Activated CD4-positive, alpha-beta T cell treated with anti-CD3 and anti-CD28 coated beads, Interleukin-2, amount 50 U/mL, for 16 hours (primary cell): ENCODE results near the gene BORA.
A peak's percentile ranks its signal among the peaks of the same experiment; 100 is the strongest.
"Not testable (repeated sequence)": the region's sequence is repeated elsewhere in the genome, so short reads cannot be mapped to it uniquely, and the experiment has no call there.

Source experiments
- DNase-seq: peaks from one replicate; pipeline ENCODE4 v3.0.0-alpha.2; 2020

Gene BORA

DNA sequence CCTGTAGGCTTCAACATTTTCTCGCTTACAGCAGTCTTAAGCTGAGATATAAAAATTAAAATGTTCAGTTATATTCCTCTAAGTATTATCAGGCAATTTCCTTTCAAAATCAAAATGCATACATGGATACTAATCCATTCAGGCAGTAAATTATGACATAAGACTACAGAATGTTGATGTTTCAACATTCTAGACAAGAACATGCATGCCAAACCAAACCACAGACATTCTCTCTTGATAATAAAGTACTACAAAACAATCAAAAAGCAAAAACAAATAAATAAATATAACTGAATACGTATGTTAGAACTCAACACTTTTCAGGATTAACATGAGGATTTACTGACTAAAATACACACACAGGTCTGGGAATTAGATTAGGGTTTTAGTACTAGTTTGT lies 46.3 kb downstream of the BORA start:
- DNase-seq, result no peak

DNA sequence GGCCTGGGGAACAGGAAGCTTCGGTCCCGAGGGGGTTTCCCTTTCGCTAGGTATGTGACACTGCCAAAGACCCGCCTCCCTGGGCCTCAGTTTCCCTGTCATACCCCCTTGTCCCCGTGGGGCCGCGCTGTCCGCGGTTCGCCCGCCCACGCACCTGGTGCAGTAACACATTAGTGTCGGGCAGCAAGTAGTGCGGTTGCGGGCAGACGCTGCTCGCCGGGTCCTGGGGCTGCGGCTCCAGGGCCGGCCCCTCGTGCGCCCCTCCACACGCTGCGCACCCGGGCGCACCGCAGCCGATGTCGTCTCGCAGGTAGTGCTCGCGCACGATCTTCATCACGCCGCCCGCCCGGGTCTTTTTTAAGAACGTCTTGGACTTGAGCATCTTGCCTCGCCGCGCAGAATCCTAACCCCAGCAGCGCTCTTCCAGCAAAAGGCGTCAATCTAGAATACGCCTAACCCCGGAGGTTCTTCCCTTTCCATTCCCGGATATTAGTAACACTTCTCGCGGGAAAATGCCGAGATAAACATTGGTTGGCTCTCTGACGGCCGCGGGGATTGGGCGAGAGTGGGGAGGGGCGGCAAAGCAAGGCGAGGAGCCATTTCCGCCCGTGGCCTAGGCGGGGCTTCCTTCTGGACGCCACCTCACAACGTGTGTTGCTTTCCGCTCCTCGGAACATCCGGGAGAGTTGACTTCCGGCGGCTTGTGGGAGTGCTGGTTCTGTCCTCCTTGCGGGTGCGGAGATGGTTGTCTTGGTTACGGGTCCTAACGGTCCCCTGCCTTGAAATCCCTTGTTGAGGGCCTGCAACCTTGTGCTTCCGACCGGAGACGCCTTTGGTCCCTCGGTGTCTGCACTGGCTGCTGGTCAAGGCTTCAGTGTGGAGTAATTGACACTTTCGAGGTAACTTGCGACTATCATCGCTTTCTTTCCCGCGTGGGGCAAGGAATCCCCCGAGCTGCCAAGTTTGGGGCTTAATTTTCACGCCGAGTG lies 54.0 kb downstream of the BORA start, which contains the start of the genes DIS3 and PIBF1:
Gene DIS3 (minus strand): TSS at position 450 of the 989 bp plus-strand sequence. CDS start 68 bp downstream, at position 382.
Gene PIBF1 (plus strand): TSS at position 683 of the 989 bp plus-strand sequence. CDS start 1,337 bp downstream, outside the sequence.
- peak; percentile 99 for DNase-seq

DNA sequence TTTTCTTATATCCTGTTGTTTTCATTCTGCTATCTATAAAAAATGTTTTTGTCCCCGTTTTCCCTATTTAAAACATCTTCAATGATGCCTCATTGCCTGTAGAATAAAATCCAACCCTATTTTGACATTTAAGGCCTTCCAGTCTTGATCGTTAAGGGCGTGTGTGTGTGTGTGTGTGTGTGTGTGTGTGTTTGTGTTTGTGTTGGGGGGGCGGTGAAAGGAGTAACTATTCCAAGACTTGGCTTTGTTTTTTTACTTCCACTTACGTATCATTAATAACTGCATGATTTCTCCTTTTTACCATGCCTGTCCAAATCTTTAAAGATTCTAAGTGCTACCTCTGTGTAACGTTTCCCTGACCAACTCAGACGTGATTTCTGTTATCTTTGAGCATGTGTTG lies 55.0 kb downstream of the BORA start:
- DNase-seq, result peak; percentile 3

DNA sequence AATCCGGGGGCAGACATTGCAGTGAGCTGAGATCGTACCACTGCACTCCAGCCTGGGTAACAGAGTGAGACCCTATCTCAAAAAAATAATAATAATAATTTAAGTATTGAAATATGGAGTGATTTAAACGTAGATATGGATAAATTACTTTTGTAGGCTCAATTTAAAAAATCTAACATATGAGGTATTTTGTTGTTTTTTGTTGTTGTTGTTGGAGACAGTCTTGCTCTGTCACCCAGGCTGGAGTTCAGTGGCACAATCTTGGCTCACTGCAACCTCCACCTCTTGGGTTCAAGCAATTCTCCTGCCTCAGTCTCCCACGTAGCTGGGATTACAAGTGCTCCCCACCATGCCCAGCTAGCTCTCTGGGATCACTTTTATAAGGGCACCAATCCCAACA lies 57.0 kb downstream of the BORA start:
- DNase-seq, result not testable (repeated sequence)

GRCh38 chr13:72788831-72789230 lies 61.1 kb downstream of the BORA start:
- DNase-seq, result no peak

DNA sequence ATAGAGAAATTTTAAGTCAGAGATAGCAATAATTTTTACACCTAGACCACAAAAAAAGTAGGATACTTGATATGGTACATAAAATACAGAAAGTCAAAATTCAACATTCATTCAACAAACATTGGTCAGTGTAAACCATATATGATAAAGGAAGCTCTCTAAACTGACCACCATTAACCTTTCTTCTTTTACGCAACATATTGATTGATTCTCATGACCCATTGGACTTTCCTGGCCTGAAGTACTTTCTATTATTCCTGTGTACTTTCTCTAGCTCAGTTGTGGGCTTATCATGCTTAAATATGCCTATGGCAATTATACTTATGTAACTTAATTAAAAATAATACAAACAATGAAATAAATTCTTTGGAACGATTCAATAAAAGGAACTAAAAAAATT lies 64.9 kb downstream of the BORA start:
- no peak for DNase-seq

DNA sequence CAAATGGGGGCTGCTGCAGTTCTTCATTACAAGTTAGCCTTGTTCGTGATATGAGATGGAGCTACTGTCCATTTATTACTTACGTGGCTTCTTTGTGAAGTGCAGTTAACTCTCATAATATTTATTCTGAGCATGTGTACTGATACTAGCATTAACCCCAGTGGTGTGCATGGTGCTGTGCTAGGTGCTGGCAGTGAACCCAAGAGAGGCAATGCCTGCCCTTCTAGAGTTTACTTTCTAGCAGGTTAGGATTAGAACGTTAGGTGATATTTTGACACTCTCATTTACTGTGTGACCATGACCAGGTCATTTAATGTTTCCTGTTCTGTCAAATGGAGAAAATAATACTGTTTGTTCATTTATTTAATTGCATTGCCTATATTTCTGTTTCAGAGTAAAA lies 71.1 kb downstream of the BORA start:
- DNase-seq, result no peak

DNA sequence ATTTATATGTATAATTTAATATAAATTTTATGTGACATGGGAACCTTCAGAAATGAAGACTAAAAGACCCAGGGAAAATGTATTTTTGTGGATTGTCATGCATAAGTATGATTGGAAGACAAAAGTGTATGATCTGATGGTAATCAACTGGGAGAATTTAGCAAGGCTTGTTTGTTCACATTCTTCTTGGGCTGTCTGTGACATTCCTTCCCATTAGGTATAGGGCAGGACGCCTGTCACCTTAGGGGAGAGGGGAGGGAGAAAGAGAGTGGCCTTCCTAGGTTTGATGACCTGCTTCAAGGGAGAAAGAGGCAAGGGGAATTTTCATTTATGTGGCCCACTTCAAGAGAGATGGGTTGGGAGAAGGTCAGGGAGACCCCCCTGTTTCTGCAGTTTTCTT lies 76.6 kb downstream of the BORA start:
- DNase-seq, result no peak
